ENCODE data around the gene CEP112. TPM values are rescaled to one million over a fixed set of nuclear protein-coding genes. Genes with fewer than 3 reads are reported as not detected.

CEP112 gene
- total RNA-seq, 1 donor from 2014 or later, result 1.3 TPM

GRCh38 chr17:65896889-65897288, 295.0 kb downstream of the CEP112 start:
- H3K9me3 Mint-ChIP-seq, result no peaks in the 10 kb centered on the region
- intact Hi-C loops (cut with micrococcal nuclease), result no loop called here
- no peak for DNase-seq
- no peak overlapping the region for H3K27ac Mint-ChIP-seq
- peaks cover 2% of the 10 kb centered on the region for H3K27me3 Mint-ChIP-seq
- no peaks in the 10 kb centered on the region for H3K4me1 Mint-ChIP-seq
- no peaks in the 10 kb centered on the region for H3K36me3 Mint-ChIP-seq (ENCODE audit: low read depth)
- no peak overlapping the region for H3K4me3 Mint-ChIP-seq

- H3K36me3 Mint-ChIP-seq (ENCODE audit: low read depth), result no peaks in the 10 kb centered on the region
- H3K27ac Mint-ChIP-seq, result no peak overlapping the region
- DNase-seq, result no peak
- intact Hi-C loops (cut with micrococcal nuclease), result no loop called here
- no peaks in the 10 kb centered on the region for H3K9me3 Mint-ChIP-seq
- no peak overlapping the region for H3K4me3 Mint-ChIP-seq
- peaks cover 2% of the 10 kb centered on the region for H3K27me3 Mint-ChIP-seq
- no peaks in the 10 kb centered on the region for H3K4me1 Mint-ChIP-seq
Measured at GRCh38 chr17:65895969-65896368, 296.0 kb downstream of the CEP112 start.

GRCh38 chr17:65893692-65894279, 298.1 kb downstream of the CEP112 start:
- peaks cover 2% of the 10 kb centered on the region for H3K27me3 Mint-ChIP-seq
- H3K9me3 Mint-ChIP-seq, result no peaks in the 10 kb centered on the region
- H3K36me3 Mint-ChIP-seq (ENCODE audit: low read depth), result no peaks in the 10 kb centered on the region
- H3K4me3 Mint-ChIP-seq, result no peak overlapping the region
- no peak for DNase-seq
- intact Hi-C loops (cut with micrococcal nuclease), result no loop called here
- no peaks in the 10 kb centered on the region for H3K4me1 Mint-ChIP-seq
- no peak overlapping the region for H3K27ac Mint-ChIP-seq

DNA sequence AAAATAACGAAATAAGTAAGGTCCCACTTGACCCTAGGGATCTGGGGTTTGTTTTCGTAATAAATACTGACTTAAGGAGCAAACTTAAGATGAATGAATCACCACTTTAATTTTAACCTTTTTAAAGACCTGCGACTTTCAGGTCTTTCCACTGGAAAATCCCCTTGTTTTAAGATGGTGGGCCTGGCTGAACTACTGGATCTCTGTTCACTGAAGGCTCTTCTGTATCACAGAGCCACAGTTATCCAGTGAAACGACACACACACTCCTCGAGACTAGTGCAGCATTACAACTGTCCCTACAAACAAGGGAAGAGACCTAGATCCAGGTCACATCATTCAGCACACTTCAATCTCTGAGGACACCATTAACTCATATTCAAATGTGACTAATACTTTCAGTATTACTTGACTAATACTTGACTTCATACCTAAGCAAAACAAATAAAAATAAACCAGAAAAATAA, 299.0 kb downstream of the CEP112 start:
- peaks cover 2% of the 10 kb centered on the region for H3K27me3 Mint-ChIP-seq
- H3K36me3 Mint-ChIP-seq (ENCODE audit: low read depth), result no peaks in the 10 kb centered on the region
- no peak overlapping the region for H3K4me3 Mint-ChIP-seq
- intact Hi-C loops (cut with micrococcal nuclease), result no loop called here
- no peak overlapping the region for H3K27ac Mint-ChIP-seq
- DNase-seq, result no peak
- H3K4me1 Mint-ChIP-seq, result no peaks in the 10 kb centered on the region
- H3K9me3 Mint-ChIP-seq, result no peaks in the 10 kb centered on the region

DNA sequence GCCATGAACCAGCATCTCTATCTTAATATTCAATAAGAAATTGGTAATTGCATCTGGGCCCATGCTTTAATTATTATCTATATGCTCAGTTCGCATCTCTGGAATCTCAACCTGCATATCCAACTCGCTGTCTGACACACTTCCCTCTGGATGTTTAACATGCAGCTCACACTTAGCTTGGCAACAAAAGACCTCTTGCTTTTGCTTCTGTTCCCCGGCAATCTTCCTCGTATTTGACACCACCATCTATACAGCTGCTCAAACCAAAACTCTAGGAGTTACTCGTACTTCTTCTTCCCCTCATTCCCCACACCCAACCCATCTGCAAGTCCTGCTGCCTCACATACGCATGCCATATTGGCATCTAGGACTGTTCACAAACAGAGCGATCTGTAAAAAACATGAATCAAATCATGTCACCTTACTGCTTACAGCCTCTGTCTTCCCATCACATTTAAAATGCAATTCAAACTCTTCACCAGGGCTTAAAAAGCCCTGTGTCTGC, 300.6 kb downstream of the CEP112 start:
- Mint-ChIP-seq H3K9me3 (no peaks in the 10 kb centered on the region), H3K4me3 (no peak overlapping the region), H3K4me1 (no peaks in the 10 kb centered on the region), H3K27ac (no peak overlapping the region), H3K27me3 (no peaks in the 10 kb centered on the region), H3K36me3 (ENCODE audit: low read depth) (no peaks in the 10 kb centered on the region)
- intact Hi-C loops (cut with micrococcal nuclease), result no loop called here
- no peak for DNase-seq

GRCh38 chr17:65888649-65889048, 303.3 kb downstream of the CEP112 start:
- Mint-ChIP-seq H3K36me3 (ENCODE audit: low read depth) (no peaks in the 10 kb centered on the region), H3K27ac (no peak overlapping the region), H3K4me1 (no peaks in the 10 kb centered on the region), H3K4me3 (no peak overlapping the region), H3K9me3 (no peaks in the 10 kb centered on the region), H3K27me3 (no peaks in the 10 kb centered on the region)
- DNase-seq, result no peak
- intact Hi-C loops (cut with micrococcal nuclease), result no loop called here

- Mint-ChIP-seq H3K4me3 (no peak overlapping the region), H3K4me1 (no peaks in the 10 kb centered on the region), H3K36me3 (ENCODE audit: low read depth) (no peaks in the 10 kb centered on the region), H3K9me3 (no peaks in the 10 kb centered on the region), H3K27me3 (no peaks in the 10 kb centered on the region), H3K27ac (no peak overlapping the region)
- no peak for DNase-seq
- intact Hi-C loops (cut with micrococcal nuclease), result no loop called here
Measured at GRCh38 chr17:65886315-65887245, 305.4 kb downstream of the CEP112 start.

DNA sequence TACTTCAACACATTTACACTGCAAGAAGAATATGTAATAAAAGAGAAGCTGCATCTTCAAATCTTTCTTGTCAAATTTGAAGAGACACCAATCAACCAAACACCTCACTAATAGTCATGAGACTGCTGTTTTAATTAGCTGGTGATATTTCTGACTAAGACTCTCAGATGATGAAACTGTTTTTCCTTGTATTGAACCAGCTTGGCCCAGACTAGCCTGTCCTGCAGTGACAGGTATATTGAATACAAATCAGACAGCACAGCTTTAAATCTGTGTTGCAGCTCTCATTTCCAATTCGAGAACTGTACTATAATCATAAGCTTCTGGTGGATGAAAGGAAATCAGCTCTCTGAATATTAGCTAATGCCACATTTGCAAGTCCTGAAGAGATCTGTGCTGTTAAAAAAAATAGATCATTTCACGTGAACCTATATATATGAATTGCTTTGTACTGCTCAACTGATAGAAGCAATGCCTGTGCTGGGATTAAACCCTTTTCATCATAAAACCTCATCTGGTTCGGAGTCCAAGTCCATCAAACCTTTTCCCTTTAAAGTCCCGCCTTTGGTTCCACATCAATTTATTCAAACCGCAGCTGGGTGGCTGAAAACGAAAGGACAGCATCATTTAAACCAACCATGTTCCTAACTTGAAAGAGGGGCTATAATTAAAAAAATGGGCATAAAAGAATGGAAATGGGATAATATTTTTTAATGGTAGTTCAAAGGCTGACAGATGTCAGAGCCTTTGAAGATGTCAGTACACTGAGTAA, 306.2 kb downstream of the CEP112 start:
- Mint-ChIP-seq H3K27ac (no peak overlapping the region), H3K36me3 (ENCODE audit: low read depth) (no peaks in the 10 kb centered on the region), H3K9me3 (no peaks in the 10 kb centered on the region), H3K27me3 (no peaks in the 10 kb centered on the region), H3K4me1 (no peaks in the 10 kb centered on the region), H3K4me3 (no peak overlapping the region)
- DNase-seq, result no peak
- intact Hi-C loops (cut with micrococcal nuclease), result no loop called here

DNA sequence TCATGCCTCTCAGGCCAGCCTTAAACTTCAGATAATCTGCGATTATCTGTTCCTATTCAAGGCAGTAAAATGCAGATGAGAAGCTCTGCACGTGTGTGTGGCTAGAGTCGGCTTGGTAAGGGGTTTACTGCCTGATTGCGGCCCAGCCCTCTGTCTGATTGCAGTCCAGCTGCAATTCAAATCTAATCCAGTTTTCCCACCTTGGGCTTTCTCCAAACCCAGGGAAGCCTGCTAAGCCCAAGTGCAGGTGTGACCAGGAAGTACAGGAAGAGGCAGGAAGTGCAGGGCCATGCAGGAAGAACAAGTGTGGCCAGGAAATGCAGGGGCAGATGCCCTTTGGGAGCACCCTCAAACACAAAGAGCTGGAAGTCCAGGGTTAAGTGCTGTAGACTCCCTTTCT, 314.9 kb downstream of the CEP112 start:
- no peak for DNase-seq
- intact Hi-C loops (cut with micrococcal nuclease), result no loop called here
- no peak overlapping the region for H3K27ac Mint-ChIP-seq
- H3K9me3 Mint-ChIP-seq, result peaks cover 3% of the 10 kb centered on the region
- H3K4me1 Mint-ChIP-seq, result no peaks in the 10 kb centered on the region
- no peaks in the 10 kb centered on the region for H3K36me3 Mint-ChIP-seq (ENCODE audit: low read depth)
- H3K27me3 Mint-ChIP-seq, result peaks cover 6% of the 10 kb centered on the region
- no peak overlapping the region for H3K4me3 Mint-ChIP-seq

DNA sequence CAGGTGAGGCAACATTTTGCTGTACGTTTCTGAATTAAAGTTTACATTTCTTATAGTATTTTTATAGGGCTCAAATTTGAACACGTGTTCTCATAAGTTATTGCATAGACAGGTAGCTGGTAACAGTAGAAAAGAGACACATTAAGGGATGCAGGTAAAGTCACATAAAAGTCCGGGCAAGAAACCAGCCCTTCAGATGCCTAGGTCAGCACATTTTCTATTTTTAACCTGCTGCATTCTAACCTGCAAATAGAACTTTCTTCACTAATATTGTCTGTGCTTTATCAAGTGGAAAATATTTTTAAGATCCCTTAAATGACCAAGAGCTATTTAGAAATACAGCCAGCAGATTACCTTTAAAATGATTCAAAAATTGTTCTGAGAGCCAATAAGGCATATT, 323.1 kb downstream of the CEP112 start:
- Mint-ChIP-seq H3K9me3 (no peaks in the 10 kb centered on the region), H3K4me3 (no peak overlapping the region), H3K27ac (no peak overlapping the region), H3K36me3 (ENCODE audit: low read depth) (no peaks in the 10 kb centered on the region), H3K4me1 (no peaks in the 10 kb centered on the region), H3K27me3 (peaks cover 6% of the 10 kb centered on the region)
- intact Hi-C loops (cut with micrococcal nuclease), result no loop called here
- DNase-seq, result no peak

DNA sequence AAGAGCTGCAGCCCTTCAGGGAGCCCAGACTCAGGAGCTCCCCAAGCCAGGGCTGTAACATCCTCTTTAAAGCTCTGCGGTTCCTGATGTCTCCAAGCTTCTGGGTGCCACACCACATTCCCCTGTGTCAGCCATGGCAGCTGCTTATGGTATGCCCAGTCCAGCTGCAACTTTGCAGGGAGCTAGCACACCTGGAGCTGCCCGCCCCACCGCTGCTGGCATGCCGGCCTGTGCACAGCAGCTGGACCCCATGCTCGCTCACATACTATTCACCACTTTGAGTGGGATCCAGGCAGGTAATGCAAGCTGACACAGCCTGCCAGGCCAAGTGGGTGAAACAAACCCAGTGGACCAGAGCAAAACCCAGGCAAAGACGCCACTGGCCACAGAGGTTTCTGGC, 324.9 kb downstream of the CEP112 start:
- H3K27me3 Mint-ChIP-seq, result peaks cover 3% of the 10 kb centered on the region
- H3K36me3 Mint-ChIP-seq (ENCODE audit: low read depth), result no peaks in the 10 kb centered on the region
- no peak overlapping the region for H3K27ac Mint-ChIP-seq
- no peak overlapping the region for H3K4me3 Mint-ChIP-seq
- intact Hi-C loops (cut with micrococcal nuclease), result no loop called here
- no peak for DNase-seq
- H3K9me3 Mint-ChIP-seq, result no peaks in the 10 kb centered on the region
- H3K4me1 Mint-ChIP-seq, result no peaks in the 10 kb centered on the region

GRCh38 chr17:65865715-65866425, 326.1 kb downstream of the CEP112 start:
- no peaks in the 10 kb centered on the region for H3K9me3 Mint-ChIP-seq
- H3K27ac Mint-ChIP-seq, result no peak overlapping the region
- H3K36me3 Mint-ChIP-seq (ENCODE audit: low read depth), result no peaks in the 10 kb centered on the region
- no peak overlapping the region for H3K4me3 Mint-ChIP-seq
- H3K4me1 Mint-ChIP-seq, result no peaks in the 10 kb centered on the region
- intact Hi-C loops (cut with micrococcal nuclease), result no loop called here
- DNase-seq, result no peak
- peaks cover 6% of the 10 kb centered on the region for H3K27me3 Mint-ChIP-seq

- Mint-ChIP-seq H3K9me3 (no peaks in the 10 kb centered on the region), H3K27me3 (peaks cover 8% of the 10 kb centered on the region), H3K4me3 (no peak overlapping the region), H3K4me1 (no peaks in the 10 kb centered on the region), H3K27ac (no peak overlapping the region), H3K36me3 (ENCODE audit: low read depth) (no peaks in the 10 kb centered on the region)
- intact Hi-C loops (cut with micrococcal nuclease), result no loop called here
- no peak for DNase-seq
Measured at GRCh38 chr17:65864394-65864793, 327.5 kb downstream of the CEP112 start.

Data from activated CD4-positive, alpha-beta T cell treated with anti-CD3 and anti-CD28 coated beads, Interleukin-2, amount 10 ng/mL, durations not matched to agents 24 days and 14 days (primary cell).